Spleen (tissue), 11 donors: ENCODE measurements around the gene HOXB7. TPM values are rescaled to one million over a fixed set of nuclear protein-coding genes. Genes with fewer than 3 reads are reported as not detected.

ENCODE experiments used
- DNase-seq: peaks from one replicate; pipeline ENCODE4 v3.0.0-alpha.2; 2020
- H3K27ac ChIP-seq, 8 donors: fragments of 200-600 bp; sonication (generic) in 7 of 8; 1 replicate in 4 of 8; 2 replicates in 4 of 8; pipeline versions ENCODE4 v1.5.0 to v1.8.0; 2016 to 2021; ENCODE audit warnings: inconsistent platforms in 4 of 8, mild to moderate bottlenecking in 4 of 8, moderate library complexity in 1 of 8
- H3K27me3 ChIP-seq, 7 donors: fragments of 200-600 bp; sonication (generic) in 6 of 7; replicated peaks in 1 of 7; 1 replicate in 4 of 7; 2 replicates in 3 of 7; pipeline versions ENCODE4 v1.5.0 to v1.8.0; 2016 to 2021; ENCODE audit warnings: inconsistent platforms in 3 of 7, mild to moderate bottlenecking in 1 of 7
- H3K36me3 ChIP-seq, 6 donors: fragments of 200-600 bp; sonication (generic) in 5 of 6; 1 replicate in 4 of 6; 2 replicates in 2 of 6; pipeline versions ENCODE4 v1.5.0 to v1.8.0; 2016 to 2021; ENCODE audit warnings: inconsistent platforms in 2 of 6
- H3K4me1 ChIP-seq, 6 donors: fragments of 200-600 bp; sonication (generic) in 5 of 6; 1 replicate in 3 of 6; 2 replicates in 3 of 6; pipeline versions ENCODE4 v1.5.0 to v1.8.0; 2016 to 2021; ENCODE audit warnings: inconsistent platforms in 3 of 6
- H3K4me3 ChIP-seq, 8 donors: fragments of 200-600 bp; sonication (generic) in 7 of 8; 1 replicate in 4 of 8; 2 replicates in 4 of 8; pipeline versions ENCODE4 v1.5.0 to v1.8.0; 2016 to 2021; ENCODE audit warnings: inconsistent platforms in 4 of 8, mild to moderate bottlenecking in 4 of 8, moderate library complexity in 2 of 8
- H3K9me3 ChIP-seq, 8 donors: fragments of 200-600 bp; sonication (generic) in 7 of 8; 1 replicate in 4 of 8; 2 replicates in 4 of 8; pipeline versions ENCODE4 v1.5.0 to v1.8.0; 2016 to 2021; ENCODE audit warnings: inconsistent platforms in 4 of 8
- CTCF ChIP-seq, 11 experiments: fragments of 200-600 bp in 7 of 11; fragments of 450-650 bp in 4 of 11; sonication (generic) in 4 of 11; IDR thresholded peaks in 8 of 11; conservative IDR thresholded peaks in 3 of 11; 1 replicate in 7 of 11; 2 replicates in 4 of 11; pipeline versions ENCODE4 v1.4.0 to v1.8.0; 2016 to 2021; ENCODE audit warnings: antibody characterized with exemption in 11 of 11, inconsistent platforms in 4 of 11, mild to moderate bottlenecking in 1 of 11
- POLR2A ChIP-seq, 3 donors: fragments of 450-650 bp; IDR thresholded peaks; one replicate each; pipeline ENCODE4 v1.5.1; 2017; ENCODE audit warnings: antibody characterized with exemption in 3 of 3, mild to moderate bottlenecking in 1 of 3
- POLR2AphosphoS5 ChIP-seq, 3 donors: sonication (generic); formaldehyde crosslinking; IDR thresholded peaks; one replicate each; pipeline ENCODE4 v1.5.1; 2017; ENCODE audit warnings: antibody characterized with exemption in 3 of 3
- WGBS, 5 donors: extraction: QIAGEN DNeasy Blood & Tissue Kit in 3 of 5; methylation state at CpG; one replicate each; pipeline versions ENCODE4 v1.1.5 to v1.1.7; 2013 to 2018; 5-methylcytosine and 5-hydroxymethylcytosine counted together
- intact Hi-C: fragments of 100-400 bp; cut with DNase I; formaldehyde crosslinking; loops from one replicate; pipeline ENCODE4 v1.15.0; 2023; ENCODE audit warnings: low total_unique reads
- polyA plus RNA-seq, 3 donors: library from polyadenylated mRNA; stranded (reverse); fragments of 200-250 nt; gene quantifications; one replicate each; pipeline ENCODE4 v1.2.1, GENCODE V29; 2013
- total RNA-seq, 7 donors: library from RNA; depleted of rRNA in 3 of 7; stranded (reverse); fragments of >200 nt in 3 of 7; fragmentation: NEBNext Ultra II Directional in 4 of 7; extraction: Animal tissue kit (Norgen Biotek cat#: 25700) in 4 of 7; gene quantifications; one replicate each; pipeline versions ENCODE4 v1.1.0 to v1.2.1, GENCODE V29; 2016 to 2021
- donor health status: healthy with polysubstance abuse.
- donor health status: DM: no; HTN: no; CAD: no; lungs with moderate emphysema.
- donor health status: DM: no; HTN: no; CAD: no.
- donor health status: Bipolar disorder and iron deficiency.
- donor health status: healthy.
- donor health status: DM: no; HTN: no; CAD: no.
- donor health status: DM: yes; HTN: yes; CAD: no.

HOXB7 gene
- total and polyA plus RNA-seq, 10 donors: 1.3 to 7.5 (median 3.1) TPM

DNA sequence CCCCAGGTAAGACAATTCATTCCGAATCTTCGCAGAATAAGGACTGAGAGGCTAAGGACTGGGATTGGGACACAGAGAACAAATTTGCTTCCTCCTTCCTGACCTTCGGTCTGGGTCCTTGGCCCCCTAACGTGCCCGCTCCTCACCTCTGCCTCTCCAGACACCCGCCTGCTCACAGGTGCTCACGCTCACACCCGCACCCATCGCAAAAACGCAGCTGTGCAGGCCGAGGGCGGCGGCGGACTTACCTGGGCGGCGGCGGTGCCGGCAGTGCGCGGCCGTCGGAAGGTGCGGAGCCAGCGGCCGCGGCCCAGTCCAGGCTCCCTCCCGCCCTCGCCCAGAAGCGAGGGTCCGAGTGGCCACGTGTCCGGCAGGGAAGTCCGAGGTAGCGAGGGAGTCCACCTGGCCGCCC is 22.5 kb upstream of the HOXB7 start:
- peaks cover 16 to 100% (median 100%) of the 10 kb centered on the region in 7 donors for H3K27me3 ChIP-seq
- TF ChIP-seq POLR2A (IDR thresholded peaks at IDR 0.05): no peak
- TF ChIP-seq POLR2AphosphoS5 (IDR thresholded peaks at IDR 0.05): no peak
- no peak for TF ChIP-seq CTCF (IDR thresholded peaks at IDR 0.05 in 8 of 11, conservative IDR thresholded peaks at IDR 0.05 in 3 of 11)
- intact Hi-C loops: no loop called here
- no peak overlapping the region for H3K27ac ChIP-seq
- H3K9me3 ChIP-seq: no peaks in the 10 kb centered on the region
- WGBS, 5 donors: 43 to 60% (median 50%) methylated on average over 25 to 35 of the region's 35 CpGs
- no peaks in the 10 kb centered on the region for H3K36me3 ChIP-seq
- H3K4me1 ChIP-seq: peaks cover 3 to 23% (median 7%) of the 10 kb centered on the region in 6 donors
- no peak for DNase-seq
- H3K4me3 ChIP-seq: peak overlapping the region in 1 of 8 donors; percentile 39

DNA sequence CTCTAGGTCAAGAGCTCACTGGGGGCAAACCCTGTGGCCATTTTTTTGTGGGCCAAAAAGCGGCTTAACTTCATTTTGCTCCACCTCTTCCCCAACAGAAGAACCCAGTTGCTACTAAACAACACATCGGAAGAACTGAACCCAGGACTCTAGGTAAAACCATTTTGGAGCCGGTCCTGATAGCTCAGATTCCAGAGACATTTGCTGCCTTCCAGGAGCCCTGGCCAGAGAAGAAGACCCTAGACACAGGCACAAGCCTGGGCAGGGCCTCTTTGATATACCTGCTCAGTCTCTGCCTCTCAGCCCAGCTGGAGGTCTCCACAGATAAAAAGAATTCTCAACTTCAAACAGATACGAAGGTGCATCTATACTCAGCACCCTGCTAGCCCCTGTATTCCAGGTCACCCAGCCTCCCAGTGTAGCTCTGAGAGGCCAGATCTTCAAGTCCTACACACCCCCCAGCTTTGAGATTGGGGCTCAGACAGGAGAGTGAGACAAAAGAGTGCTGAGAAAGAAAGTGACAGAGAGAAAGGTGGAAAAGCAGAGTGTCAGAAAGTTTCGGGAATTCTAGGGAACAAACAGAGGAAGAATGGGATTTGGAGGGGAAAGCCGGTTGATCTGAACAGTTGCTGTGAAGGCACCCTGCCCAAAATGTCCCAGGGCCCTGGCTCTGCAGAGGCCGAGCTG is 21.9 kb upstream of the HOXB7 start:
- DNase-seq: no peak
- Histone ChIP-seq H3K4me1 (peaks cover 3 to 23% (median 7%) of the 10 kb centered on the region in 6 donors), H3K27ac (no peak overlapping the region), H3K36me3 (no peaks in the 10 kb centered on the region), H3K4me3 (no peak overlapping the region), H3K27me3 (peaks cover 16 to 100% (median 100%) of the 10 kb centered on the region in 7 donors), H3K9me3 (no peaks in the 10 kb centered on the region)
- intact Hi-C loops: no loop called here
- no peak for TF ChIP-seq CTCF (IDR thresholded peaks at IDR 0.05 in 8 of 11, conservative IDR thresholded peaks at IDR 0.05 in 3 of 11)
- 54 to 73% (median 69%) methylated on average over 6 to 7 of the region's 7 CpGs for WGBS, 5 donors

DNA sequence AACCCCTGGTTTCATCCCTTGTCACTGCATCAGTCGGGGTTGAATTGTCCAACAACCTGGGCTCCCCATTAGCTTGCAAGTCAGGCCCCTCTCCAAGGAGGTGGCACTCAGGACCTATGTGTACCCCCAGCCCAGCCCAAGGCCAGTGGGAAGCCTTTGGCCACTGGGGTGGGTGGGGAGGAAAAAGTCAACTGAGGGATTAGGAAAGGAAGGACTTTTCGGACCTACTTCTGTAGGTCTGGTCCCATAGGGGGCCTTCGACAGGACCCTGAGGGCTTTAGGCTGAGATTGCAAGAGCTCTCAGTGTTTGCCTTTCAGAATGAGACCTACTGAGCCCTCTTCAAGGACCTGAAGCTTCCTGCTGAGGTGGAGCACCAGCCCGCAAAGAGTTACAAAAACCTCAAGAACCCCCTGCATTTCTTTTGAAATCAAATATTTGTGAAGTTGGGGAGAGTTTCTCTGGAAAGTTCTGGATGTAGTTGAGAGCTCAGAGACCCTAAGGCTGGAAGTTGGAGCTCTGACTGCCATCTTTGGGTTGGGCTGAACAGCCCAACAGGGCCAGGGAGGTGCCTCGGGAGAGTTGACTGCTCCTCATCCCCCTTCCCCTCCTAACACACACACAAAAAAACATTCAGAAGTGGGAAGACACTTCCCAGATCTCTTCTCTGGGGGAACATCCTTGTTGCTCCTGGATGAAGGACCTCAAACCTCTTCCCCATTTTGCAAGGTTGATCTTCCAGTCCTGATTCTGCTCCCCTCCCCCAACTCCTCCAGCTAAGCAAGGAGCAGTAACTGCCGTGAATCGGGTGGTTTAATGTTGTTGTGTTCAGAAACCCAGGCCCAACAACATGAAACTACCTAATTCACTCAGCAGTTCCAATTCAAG is 21.1 kb upstream of the HOXB7 start:
- no peak overlapping the region for H3K27ac ChIP-seq
- peaks cover 19 to 100% (median 100%) of the 10 kb centered on the region in 7 donors for H3K27me3 ChIP-seq
- intact Hi-C loops: no loop called here
- H3K4me3 ChIP-seq: no peak overlapping the region
- TF ChIP-seq CTCF (IDR thresholded peaks at IDR 0.05 in 8 of 11, conservative IDR thresholded peaks at IDR 0.05 in 3 of 11) (no peak), POLR2AphosphoS5 (IDR thresholded peaks at IDR 0.05) (no peak), POLR2A (IDR thresholded peaks at IDR 0.05) (no peak)
- DNase-seq: no peak
- no peaks in the 10 kb centered on the region for H3K9me3 ChIP-seq
- H3K4me1 ChIP-seq: peaks cover 4 to 27% (median 9%) of the 10 kb centered on the region in 6 donors
- 38 to 71% (median 65%) methylated on average over 7 of the region's 7 CpGs for WGBS, 5 donors
- H3K36me3 ChIP-seq: no peaks in the 10 kb centered on the region
